MG63 (cell line): ENCODE measurements around the gene TPST1. TPM values are rescaled to one million over a fixed set of nuclear protein-coding genes. Genes with fewer than 3 reads are reported as not detected.
A peak's percentile ranks its signal among the peaks of the same experiment; 100 is the strongest.
"Not testable (repeated sequence)": the region's sequence is repeated elsewhere in the genome, so short reads cannot be mapped to it uniquely, and the experiment has no call there.

Experiments
- DNase-seq: peaks from one replicate; pipeline ENCODE4 v3.0.0-alpha.2; 2020
- H3K27me3 ChIP-seq: fragments of 250-450 bp; sonication (Bioruptor Pico); 2 replicates; pipeline ENCODE4 v1.5.1; 2020; ENCODE audit warnings: mild to moderate bottlenecking, moderate library complexity
- H3K36me3 ChIP-seq: fragments of 250-450 bp; sonication (Bioruptor Pico); 2 replicates; pipeline ENCODE4 v1.5.1; 2020; ENCODE audit warnings: mild to moderate bottlenecking, moderate library complexity
- H3K4me3 ChIP-seq: fragments of 250-450 bp; sonication (Bioruptor Pico); 2 replicates; pipeline ENCODE4 v1.5.1; 2020; ENCODE audit warnings: mild to moderate bottlenecking, moderate library complexity
- H3K9me3 ChIP-seq: fragments of 250-450 bp; sonication (Bioruptor Pico); 2 replicates; pipeline ENCODE4 v1.5.1; 2020; ENCODE audit warnings: mild to moderate bottlenecking, moderate library complexity
- total RNA-seq: library from RNA; depleted of rRNA; stranded (reverse); fragments of >200 nt; shearing (Covaris generic); gene quantifications from 2 replicates; pipeline ENCODE4 v1.2.3, GENCODE V29; 2014; ENCODE audit warnings: low replicate concordance

Gene TPST1
- total RNA-seq, 1 experiment from 2014 or later: 30.1 TPM

DNA sequence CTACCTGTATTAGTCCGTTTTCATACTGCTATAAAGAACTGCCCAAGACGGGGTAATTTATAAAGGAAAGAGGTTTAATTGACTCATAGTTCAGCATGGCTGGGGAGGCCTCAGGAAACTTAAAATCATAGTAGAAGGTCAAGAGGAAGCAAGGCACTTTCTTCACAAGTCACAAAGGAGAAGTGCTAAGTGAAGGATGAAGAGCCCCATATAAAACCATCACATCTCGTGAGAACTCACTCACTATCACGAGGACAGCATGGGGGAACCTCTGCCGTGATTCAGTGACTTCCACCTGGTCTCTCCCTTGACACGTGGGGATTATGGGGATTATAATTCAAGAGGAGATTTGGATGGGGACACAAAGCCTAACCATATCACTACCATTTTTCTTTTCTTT lies 119.9 kb downstream of the TPST1 start:
- H3K4me3 ChIP-seq, H3K9me3 ChIP-seq, H3K27me3 ChIP-seq, H3K36me3 ChIP-seq, DNase-seq: not testable (repeated sequence)

DNA sequence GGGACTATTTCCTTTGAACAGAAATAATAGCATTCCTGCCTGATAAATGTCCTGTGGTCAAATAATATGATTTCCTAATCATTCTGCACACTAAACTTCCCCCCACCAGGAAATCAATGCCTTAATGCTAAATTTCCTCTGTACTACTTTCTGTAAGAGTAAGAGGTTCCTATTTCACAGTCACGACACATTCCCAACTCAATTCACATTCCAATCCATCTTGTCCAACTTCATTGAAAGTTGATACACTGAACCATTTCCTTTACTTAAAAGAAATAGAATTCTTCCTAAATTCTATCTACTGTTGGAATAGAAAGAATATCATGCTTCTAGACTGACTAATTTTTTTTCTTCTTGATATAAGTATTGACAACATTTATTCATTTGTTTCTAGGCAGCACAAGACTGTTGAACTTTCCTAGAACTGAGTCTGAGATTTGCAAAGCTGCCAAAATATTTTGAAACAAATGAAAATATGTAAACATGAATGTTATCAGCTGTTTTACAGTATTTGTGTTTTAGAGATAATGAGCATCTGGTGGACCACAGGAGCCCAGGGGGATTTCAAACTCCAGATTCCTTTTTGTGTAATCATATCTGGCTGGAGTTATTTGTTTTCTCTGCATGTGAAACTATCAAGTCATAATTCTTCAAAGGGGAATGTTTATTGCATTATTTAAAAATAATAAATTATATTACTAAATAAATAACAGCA lies 121.5 kb downstream of the TPST1 start:
- Histone ChIP-seq H3K9me3 (no peaks in the 10 kb centered on the region), H3K36me3 (no peaks in the 10 kb centered on the region; the same call in 1 of the 2 replicates), H3K4me3 (no peak overlapping the region), H3K27me3 (no peaks in the 10 kb centered on the region)
- DNase-seq: peak; percentile 39

DNA sequence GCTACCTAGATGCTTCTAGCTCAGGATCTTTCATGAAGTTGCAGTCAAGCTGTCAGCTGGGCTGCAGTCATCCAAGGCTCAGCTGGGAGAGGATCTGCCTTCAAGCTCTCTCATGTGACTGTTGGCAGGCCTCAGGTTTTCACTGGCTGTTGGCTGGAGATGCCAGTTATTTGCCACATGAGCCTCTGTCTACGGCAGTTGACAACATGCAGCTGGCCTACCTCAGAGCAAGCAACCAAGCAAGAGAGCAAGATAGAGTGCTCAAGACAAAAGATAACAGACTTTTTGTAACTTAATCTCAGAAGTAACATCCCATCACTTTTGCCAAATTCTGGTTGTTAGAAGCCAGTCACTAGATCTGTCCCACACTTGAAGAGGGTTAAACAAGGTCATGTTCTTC lies 125.8 kb downstream of the TPST1 start:
- DNase-seq: peak; percentile 69

DNA sequence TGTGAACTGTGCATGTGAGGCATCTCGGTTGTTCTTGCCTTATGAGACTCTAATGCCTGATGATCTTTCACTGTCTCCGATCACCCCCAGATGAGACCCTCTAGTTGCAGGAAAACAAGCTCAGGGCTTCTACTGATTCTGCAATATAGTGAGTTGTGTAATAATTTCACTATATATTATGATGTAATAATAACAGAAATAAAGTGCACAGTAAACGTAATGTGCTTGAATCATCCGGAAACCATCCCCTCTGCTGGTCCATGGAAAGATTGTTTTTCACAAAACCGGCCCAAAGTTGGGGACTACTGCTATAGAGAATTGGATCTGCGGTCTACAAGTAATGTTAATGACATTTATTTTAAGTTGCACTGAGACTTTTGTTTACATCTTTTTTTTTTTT lies 126.7 kb downstream of the TPST1 start:
- no peak for DNase-seq
- Histone ChIP-seq H3K27me3 (no peaks in the 10 kb centered on the region), H3K36me3 (no peaks in the 10 kb centered on the region), H3K4me3 (no peak overlapping the region), H3K9me3 (peaks cover 3% of the 10 kb centered on the region; the same call in 1 of the 2 replicates)

More for the DNA sequence above, 125.8 kb downstream of the TPST1 start:
- no peaks in the 10 kb centered on the region for H3K9me3 ChIP-seq
- H3K27me3 ChIP-seq: no peaks in the 10 kb centered on the region
- no peaks in the 10 kb centered on the region for H3K36me3 ChIP-seq
- no peak overlapping the region for H3K4me3 ChIP-seq

DNA sequence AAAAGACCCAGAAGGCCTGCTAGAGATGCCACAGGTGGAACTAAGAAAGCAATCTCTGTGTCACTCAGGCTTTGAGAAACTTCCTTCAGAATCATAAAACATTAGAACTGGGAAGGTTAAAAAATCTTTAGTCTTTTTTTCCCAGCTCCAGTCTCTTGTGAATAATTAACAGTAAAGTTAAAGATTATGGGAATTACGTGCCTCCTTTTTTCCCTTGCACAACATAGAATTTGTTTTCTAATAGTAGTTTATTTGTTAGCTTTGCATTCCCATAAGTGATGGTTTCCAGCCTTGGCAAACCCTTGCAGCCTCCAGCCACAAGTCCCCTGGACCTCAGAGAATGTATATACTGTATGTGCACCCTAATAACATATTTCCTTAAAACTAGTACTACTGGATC lies 128.3 kb downstream of the TPST1 start:
- Histone ChIP-seq H3K9me3 (peaks cover 5% of the 10 kb centered on the region), H3K27me3 (no peaks in the 10 kb centered on the region), H3K4me3 (no peak overlapping the region), H3K36me3 (no peaks in the 10 kb centered on the region)
- no peak for DNase-seq

DNA sequence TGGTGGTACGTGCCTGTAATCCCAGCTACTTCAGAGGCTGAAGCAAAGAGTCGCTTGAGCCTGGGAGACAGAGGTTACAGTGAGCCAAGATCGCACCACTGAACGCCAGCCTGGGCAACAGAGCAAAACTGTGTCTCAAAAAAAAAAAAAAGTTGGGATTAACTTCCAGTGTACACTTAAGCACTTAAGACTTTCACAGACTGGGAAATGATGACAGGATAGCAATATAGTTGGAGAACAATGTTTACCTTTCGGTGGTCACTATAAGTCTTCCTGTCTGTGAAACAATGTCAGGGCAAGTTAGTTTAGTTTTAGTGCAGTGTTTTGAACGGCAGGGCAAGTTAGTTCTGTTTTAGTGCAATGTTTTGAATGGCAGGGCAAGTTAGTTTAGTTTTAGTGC lies 130.2 kb downstream of the TPST1 start:
- Histone ChIP-seq H3K27me3 (no peaks in the 10 kb centered on the region), H3K9me3 (peaks cover 10% of the 10 kb centered on the region)
- no peak for DNase-seq

DNA sequence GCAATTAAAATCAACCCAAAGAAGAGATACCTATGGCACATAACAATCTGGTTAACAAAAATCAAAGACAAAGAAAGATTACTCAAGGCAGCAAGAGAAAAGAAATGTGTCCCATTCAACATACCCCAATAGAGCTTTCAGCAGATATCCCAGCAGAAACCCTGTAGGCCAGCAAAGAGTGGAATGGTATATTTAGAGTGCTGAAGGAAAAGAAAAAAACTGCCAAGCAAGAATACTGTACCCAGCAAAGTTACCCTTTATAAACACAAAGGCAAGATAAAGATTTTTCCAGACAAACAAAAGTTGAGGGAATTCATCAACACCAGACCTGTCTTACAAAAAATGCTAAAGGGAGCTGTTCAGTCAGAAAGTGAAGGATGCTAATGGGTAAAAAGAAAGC lies 131.6 kb downstream of the TPST1 start:
- no peak overlapping the region for H3K4me3 ChIP-seq
- H3K27me3 ChIP-seq: no peaks in the 10 kb centered on the region
- H3K9me3 ChIP-seq: peaks cover 10% of the 10 kb centered on the region

More for the DNA sequence above, 130.2 kb downstream of the TPST1 start:
- H3K4me3 ChIP-seq: no peak overlapping the region
- no peaks in the 10 kb centered on the region for H3K36me3 ChIP-seq

DNA sequence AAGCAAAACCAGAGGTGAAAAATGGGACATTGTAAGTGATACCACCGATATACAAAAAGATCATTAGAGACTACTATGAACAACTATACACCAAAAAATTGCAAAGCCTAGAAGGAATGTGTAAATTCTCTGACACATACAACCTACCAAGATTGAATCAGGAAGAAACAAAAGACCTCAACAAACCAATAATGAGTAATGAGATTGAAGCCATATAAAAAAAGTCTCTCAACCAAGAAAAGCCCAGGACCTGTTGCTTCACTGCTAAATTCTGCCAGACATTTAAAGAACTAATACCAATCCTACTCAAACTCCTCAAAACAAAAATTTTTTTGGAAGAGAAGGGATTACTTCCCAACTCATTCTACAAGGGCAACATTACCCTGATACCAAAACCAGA lies 134.0 kb downstream of the TPST1 start:
- Histone ChIP-seq H3K27me3 (no peaks in the 10 kb centered on the region), H3K4me3 (no peak overlapping the region), H3K9me3 (peaks cover 10% of the 10 kb centered on the region), H3K36me3 (no peaks in the 10 kb centered on the region)
- no peak for DNase-seq

More for the DNA sequence above, 131.6 kb downstream of the TPST1 start:
- H3K36me3 ChIP-seq: no peaks in the 10 kb centered on the region
- DNase-seq: no peak

DNA sequence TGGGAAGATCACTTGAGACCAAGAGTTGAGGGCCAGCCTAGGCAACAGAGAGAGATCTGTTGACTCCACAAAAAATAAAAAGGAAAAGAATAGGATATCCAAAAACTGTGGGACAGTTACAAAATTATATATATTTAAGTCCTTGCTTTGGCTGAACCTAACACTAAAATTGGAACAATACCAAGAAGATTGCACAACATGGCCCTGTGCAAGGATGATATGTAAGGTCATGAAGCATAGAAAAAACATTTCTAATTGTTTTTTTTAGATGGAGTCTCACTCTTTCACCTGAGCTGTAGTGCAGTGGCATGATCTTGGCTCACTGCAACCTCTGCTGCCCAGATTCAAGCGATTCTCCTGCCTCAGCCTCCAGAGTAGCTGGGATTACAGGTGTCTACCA lies 139.0 kb downstream of the TPST1 start:
- Histone ChIP-seq H3K27me3 (no peaks in the 10 kb centered on the region), H3K4me3 (no peak overlapping the region), H3K36me3 (no peaks in the 10 kb centered on the region), H3K9me3 (peaks cover 3% of the 10 kb centered on the region; the same call in 1 of the 2 replicates)
- no peak for DNase-seq

DNA sequence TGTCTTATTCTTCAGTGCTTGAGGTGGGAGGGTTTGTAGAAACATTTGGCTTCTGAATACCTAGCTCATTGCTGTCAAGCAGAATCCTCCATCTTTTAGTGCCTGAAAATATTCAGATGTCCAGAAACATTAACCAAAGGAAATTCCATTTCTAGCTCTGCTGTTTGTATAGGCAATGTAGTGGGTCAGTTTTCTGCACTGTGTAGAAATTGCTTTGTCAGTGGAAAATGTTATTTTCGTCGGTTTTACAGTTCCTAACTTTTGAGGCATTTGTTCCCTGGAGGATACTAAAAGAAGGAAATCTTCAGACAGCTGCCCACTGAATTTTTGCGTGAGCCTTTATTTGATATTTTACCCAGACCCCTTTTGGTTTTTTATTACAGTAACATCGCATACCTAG lies 143.4 kb downstream of the TPST1 start:
- H3K27me3 ChIP-seq: no peaks in the 10 kb centered on the region
- no peak overlapping the region for H3K4me3 ChIP-seq
- DNase-seq: no peak
- H3K9me3 ChIP-seq: no peaks in the 10 kb centered on the region
- H3K36me3 ChIP-seq: no peaks in the 10 kb centered on the region; the same call in 1 of the 2 replicates

DNA sequence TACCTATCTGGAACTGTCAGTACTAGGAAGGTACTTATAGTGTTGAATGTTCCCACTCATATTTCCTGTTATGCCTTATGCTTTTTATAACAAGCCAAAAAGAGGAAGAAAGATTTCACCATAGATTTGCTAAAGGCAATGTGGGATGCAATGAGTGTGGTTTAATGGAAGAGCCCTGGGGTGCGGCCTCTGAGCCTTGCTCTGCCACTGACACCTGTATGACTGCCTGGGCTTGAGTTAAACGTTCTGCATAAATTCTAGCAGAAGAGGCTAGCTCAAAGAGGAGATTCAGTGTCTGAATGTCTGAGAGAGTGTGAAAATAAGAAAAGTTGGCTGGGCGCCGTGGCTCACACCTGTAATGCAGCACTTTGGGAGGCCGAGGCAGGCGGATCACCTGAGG lies 143.8 kb downstream of the TPST1 start:
- no peak for DNase-seq
- H3K27me3 ChIP-seq: no peaks in the 10 kb centered on the region
- H3K4me3 ChIP-seq: no peak overlapping the region

DNA sequence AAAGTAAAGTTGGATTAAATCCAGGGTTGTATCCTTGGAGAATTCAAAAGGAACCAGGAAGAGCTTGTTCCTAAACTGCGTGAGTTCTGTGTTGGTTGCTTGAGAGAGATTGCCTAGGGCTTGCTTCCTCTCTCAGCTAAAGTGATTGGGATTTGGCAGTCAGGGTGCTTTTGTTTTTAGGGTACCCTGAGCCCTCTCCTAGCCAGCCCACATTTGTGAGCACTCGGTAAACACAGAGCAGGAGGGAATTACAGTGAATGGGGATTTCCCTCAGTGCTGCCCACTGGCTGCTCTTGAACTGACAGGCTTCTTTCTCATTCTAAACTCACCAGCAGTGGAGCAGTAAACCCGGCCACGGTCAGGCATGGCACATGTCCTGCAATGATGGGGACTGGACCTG lies 146.9 kb downstream of the TPST1 start:
- Histone ChIP-seq H3K9me3 (no peaks in the 10 kb centered on the region), H3K27me3 (no peaks in the 10 kb centered on the region), H3K36me3 (no peaks in the 10 kb centered on the region; the same call in 1 of the 2 replicates), H3K4me3 (no peak overlapping the region)
- DNase-seq: no peak

More for the DNA sequence above, 143.8 kb downstream of the TPST1 start:
- Histone ChIP-seq H3K9me3 (no peaks in the 10 kb centered on the region), H3K36me3 (no peaks in the 10 kb centered on the region; the same call in 1 of the 2 replicates)

DNA sequence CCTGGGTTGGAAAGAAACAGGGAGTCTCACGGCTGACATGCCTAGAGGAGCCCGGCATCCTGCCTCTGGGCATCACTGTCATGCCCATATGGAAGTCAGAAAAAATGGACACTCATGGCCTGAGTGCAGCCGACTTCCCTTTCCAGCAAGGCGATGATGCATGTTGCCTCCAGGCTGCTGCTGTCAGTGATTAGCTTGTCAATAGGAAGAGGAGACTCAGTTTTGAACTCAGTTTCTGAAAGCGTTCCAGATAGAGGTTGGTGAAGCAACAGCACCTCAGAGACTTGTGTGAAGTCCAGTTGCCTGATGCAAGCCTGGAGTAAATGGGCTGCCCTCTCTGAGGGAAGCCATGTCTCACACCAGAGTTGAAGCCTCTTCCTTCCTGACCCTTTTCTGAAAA lies 148.4 kb downstream of the TPST1 start:
- Histone ChIP-seq H3K36me3 (no peaks in the 10 kb centered on the region; the same call in 1 of the 2 replicates), H3K4me3 (no peak overlapping the region), H3K9me3 (no peaks in the 10 kb centered on the region), H3K27me3 (no peaks in the 10 kb centered on the region)
- DNase-seq: peak; percentile 37

DNA sequence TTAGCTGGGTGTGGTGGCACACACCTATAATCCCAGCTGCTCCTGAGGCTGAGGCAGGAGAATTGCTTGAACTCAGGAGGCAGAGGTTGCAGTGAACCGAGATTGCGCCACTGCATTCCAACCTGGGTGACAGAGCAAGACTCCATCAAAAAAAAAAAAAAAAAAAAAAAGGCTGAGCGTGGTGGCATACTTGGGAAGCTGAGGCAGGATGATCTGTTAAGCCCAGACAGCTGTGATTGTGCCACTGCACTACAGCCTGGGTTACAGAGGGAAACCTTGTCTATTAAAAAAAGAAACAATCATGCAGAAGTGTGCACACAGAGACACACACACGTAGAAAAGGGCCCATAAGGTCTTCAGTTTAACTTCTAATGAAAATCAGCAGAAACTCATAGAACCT lies 150.6 kb downstream of the TPST1 start:
- Histone ChIP-seq H3K9me3 (no peaks in the 10 kb centered on the region), H3K4me3 (no peak overlapping the region), H3K36me3 (no peaks in the 10 kb centered on the region; the same call in 1 of the 2 replicates), H3K27me3 (no peaks in the 10 kb centered on the region)
- no peak for DNase-seq

DNA sequence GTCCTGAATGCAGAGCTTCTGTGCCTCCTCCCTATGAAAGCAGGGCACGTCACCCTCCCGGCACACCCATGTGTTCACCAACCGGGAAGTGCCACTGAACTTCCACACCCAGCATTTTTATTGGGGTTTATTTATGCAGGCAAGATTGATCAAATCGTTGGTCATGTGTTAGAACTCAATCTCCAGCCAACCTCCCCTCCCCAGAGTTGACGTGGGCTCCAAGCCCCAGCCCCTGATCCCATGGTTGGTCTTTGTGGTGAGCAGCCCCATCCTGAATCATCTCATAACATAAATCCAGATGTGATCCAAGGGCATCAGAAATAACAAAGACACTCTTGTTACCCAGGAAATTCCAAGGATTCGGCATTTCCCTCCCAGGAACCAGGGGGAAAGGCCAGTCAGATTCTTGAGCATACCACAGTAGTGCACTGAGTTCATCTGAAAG lies 151.2 kb downstream of the TPST1 start:
- Histone ChIP-seq H3K36me3 (no peaks in the 10 kb centered on the region; the same call in 1 of the 2 replicates), H3K27me3 (no peaks in the 10 kb centered on the region), H3K9me3 (no peaks in the 10 kb centered on the region), H3K4me3 (peak overlapping the region; percentile 12; the same call in 1 of the 2 replicates)
- peak; percentile 74 for DNase-seq

DNA sequence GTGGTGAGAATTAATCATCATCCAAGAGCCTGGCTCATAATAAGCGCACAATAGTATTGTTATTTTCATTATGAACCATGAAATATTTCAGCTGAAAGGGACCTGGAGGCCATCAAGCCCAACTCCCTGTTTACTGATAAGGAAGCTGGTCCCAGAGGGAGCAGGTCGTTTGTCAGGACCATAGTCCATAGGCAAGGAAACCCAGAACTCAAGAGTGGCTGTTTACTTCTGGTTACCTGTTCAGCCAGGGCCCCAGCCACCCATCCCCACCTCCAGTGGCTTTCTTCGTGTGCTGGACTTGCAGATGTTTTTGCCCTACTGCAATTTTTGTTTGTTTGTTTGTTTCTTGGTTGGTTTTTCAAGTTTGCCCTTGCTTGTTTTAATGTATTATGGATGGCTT lies 152.0 kb downstream of the TPST1 start:
- no peaks in the 10 kb centered on the region; the same call in 1 of the 2 replicates for H3K36me3 ChIP-seq
- no peak overlapping the region; the same call in 1 of the 2 replicates for H3K4me3 ChIP-seq
- H3K9me3 ChIP-seq: no peaks in the 10 kb centered on the region

DNA sequence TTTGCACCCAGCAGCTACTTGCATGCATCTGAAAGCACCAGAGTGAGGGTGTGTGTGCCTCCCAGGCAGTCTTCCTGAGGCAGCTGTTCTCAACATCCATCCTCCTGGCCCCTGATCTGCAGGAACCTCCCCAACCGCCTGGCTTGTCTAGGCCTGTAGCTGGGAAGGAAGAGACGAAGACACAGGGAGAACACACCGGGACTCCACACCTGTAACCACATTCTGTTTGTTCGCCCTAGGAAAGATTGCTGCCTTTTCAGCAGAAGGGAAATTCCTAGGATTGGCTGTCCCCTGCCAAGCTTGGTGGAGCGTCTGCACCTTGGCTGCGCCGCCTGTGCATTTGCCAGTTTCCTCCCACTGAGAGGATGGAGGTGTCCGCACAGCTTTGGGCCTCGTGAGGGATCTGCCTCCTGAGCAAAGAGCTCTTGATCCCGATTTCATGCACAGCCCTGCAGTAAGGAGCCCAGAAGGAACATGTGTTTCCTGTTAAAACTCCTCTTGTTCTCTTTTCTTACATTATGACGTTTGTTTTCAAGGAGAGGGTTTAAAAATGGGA lies 154.6 kb downstream of the TPST1 start:
- DNase-seq: no peak
- Histone ChIP-seq H3K27me3 (no peaks in the 10 kb centered on the region), H3K9me3 (no peaks in the 10 kb centered on the region), H3K4me3 (no peak overlapping the region), H3K36me3 (no peaks in the 10 kb centered on the region)

More for the DNA sequence above, 152.0 kb downstream of the TPST1 start:
- no peak for DNase-seq
- no peaks in the 10 kb centered on the region for H3K27me3 ChIP-seq

DNA sequence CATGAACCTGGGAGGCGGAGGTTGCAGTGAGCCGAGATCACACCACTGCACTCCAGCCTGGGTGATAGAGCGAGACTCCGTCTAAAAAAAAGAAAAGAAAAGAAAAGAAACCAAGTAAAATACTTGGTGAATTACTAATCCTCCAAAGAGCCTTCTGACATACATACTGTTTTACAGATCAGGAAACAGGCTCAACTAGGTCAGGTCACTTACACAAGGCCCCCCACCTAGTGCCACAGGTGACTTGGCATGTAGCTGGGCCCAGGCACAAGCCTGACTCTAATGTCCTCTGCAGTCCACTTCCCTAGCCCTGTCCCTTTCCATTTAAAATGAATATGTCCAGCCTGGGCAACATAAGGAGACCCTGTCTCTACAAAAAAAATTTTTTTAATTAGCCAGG lies 157.0 kb downstream of the TPST1 start:
- Histone ChIP-seq H3K9me3 (no peaks in the 10 kb centered on the region), H3K36me3 (no peaks in the 10 kb centered on the region), H3K4me3 (no peak overlapping the region), H3K27me3 (no peaks in the 10 kb centered on the region)
- no peak for DNase-seq
